Spleen (tissue), 7 donors: Measurements from ENCODE around the gene PTPRN2.

Experiments used
- CTCF ChIP-seq, 11 experiments: fragments of 200-600 bp in 7 of 11; fragments of 450-650 bp in 4 of 11; sonication (generic) in 4 of 11; IDR thresholded peaks in 8 of 11; conservative IDR thresholded peaks in 3 of 11; 1 replicate in 7 of 11; 2 replicates in 4 of 11; pipeline versions ENCODE4 v1.4.0 to v1.8.0; 2016 to 2021; ENCODE audit warnings: antibody characterized with exemption in 11 of 11, inconsistent platforms in 4 of 11, mild to moderate bottlenecking in 1 of 11
- POLR2A ChIP-seq, 3 donors: fragments of 450-650 bp; IDR thresholded peaks; one replicate each; pipeline ENCODE4 v1.5.1; 2017; ENCODE audit warnings: antibody characterized with exemption in 3 of 3, mild to moderate bottlenecking in 1 of 3
- POLR2AphosphoS5 ChIP-seq, 3 donors: sonication (generic); formaldehyde crosslinking; IDR thresholded peaks; one replicate each; pipeline ENCODE4 v1.5.1; 2017; ENCODE audit warnings: antibody characterized with exemption in 3 of 3
- donor health status: DM: no; HTN: no; CAD: no; lungs with moderate emphysema.
- donor health status: DM: no; HTN: no; CAD: no.
- donor health status: DM: no; HTN: no; CAD: no.

- TF ChIP-seq CTCF (IDR thresholded peaks at IDR 0.05 in 8 of 11, conservative IDR thresholded peaks at IDR 0.05 in 3 of 11) (no peak), POLR2AphosphoS5 (IDR thresholded peaks at IDR 0.05) (no peak), POLR2A (IDR thresholded peaks at IDR 0.05) (no peak)
Observed at GRCh38 chr7:158447151-158447505, 140.5 kb downstream of the PTPRN2 start.
